Liver (tissue), 3 donors: Measurements from ENCODE around the gene IDH1.

Experiments
- FOXA2 ChIP-seq: IDR thresholded peaks from 2 replicates; pipeline ENCODE4 v1.6.1; 2016; ENCODE audit warnings: antibody characterized with exemption
- GABPA ChIP-seq, 2 donors: IDR thresholded peaks in 1 of 2; conservative IDR thresholded peaks in 1 of 2; 2 replicates each; pipeline ENCODE4 v1.6.1; 2016; ENCODE audit warnings: antibody characterized with exemption in 2 of 2, mild to moderate bottlenecking in 1 of 2, moderate library complexity in 1 of 2
- RAD21 ChIP-seq, 2 donors: IDR thresholded peaks; 2 replicates each; pipeline ENCODE4 v1.6.1; 2016; ENCODE audit warnings: antibody characterized with exemption in 2 of 2, mild to moderate bottlenecking in 2 of 2
- TAF1 ChIP-seq: conservative IDR thresholded peaks from 2 replicates; pipeline ENCODE4 v1.6.1; 2016; ENCODE audit warnings: antibody characterized with exemption, mild to moderate bottlenecking
- YY1 ChIP-seq: IDR thresholded peaks from 2 replicates; pipeline ENCODE4 v1.6.1; 2016; ENCODE audit warnings: antibody characterized with exemption, mild to moderate bottlenecking
- TF ChIP-seq, protein P1 (sequence below): fragments of 150-350 bp; IDR thresholded peaks from 2 replicates; pipeline ENCODE4 v1.5.1; 2017; ENCODE audit warnings: improper control_type of control experiment, low read depth, low read length; ENCODE audit not compliant: missing input control
- TF ChIP-seq, protein P2 (sequence below): IDR thresholded peaks from 2 replicates; pipeline ENCODE4 v1.6.1; 2016; ENCODE audit warnings: antibody characterized with exemption
- donor health status: healthy.
- donor health status: healthy.

DNA sequence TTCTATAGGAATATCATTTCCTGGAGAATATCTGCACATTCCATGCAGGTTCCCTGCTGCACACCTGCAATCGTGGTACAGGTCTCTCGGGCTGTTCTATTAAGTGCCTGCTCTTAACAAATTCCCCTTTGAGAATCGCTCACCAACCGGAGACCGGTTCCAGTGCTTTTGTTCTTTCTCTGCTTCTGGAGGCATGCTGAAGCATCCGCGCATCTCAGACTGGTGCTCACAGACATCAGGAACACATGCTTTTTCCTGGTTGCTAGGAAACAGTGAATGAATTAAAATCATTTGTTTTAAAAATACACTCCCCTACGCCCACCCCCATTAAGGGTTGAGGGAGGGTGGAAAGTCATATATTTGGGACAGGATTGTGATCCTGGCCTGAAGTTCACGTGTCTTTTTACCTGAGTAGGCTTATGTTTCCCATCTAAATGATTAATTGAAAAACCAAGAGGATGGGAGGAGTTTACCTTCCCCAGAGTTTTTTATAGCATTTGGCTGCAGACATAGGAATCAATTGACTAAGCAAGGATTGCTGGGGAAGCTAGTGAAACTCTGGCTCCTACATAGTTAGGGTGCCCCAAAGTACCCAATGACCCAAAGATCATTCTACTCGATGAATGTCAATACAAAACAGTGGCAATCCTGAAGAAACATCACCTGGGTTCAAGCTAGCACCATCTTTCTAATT is 64.9 kb downstream of the IDH1 start, which contains the start of gene C2orf80:
- TF ChIP-seq, protein P1, sequence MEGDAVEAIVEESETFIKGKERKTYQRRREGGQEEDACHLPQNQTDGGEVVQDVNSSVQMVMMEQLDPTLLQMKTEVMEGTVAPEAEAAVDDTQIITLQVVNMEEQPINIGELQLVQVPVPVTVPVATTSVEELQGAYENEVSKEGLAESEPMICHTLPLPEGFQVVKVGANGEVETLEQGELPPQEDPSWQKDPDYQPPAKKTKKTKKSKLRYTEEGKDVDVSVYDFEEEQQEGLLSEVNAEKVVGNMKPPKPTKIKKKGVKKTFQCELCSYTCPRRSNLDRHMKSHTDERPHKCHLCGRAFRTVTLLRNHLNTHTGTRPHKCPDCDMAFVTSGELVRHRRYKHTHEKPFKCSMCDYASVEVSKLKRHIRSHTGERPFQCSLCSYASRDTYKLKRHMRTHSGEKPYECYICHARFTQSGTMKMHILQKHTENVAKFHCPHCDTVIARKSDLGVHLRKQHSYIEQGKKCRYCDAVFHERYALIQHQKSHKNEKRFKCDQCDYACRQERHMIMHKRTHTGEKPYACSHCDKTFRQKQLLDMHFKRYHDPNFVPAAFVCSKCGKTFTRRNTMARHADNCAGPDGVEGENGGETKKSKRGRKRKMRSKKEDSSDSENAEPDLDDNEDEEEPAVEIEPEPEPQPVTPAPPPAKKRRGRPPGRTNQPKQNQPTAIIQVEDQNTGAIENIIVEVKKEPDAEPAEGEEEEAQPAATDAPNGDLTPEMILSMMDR = no peak
- no peak for TF ChIP-seq YY1
- no peak for TF ChIP-seq GABPA (IDR thresholded peaks at IDR 0.05 in 1 of 2, conservative IDR thresholded peaks at IDR 0.05 in 1 of 2)
- TF ChIP-seq, protein P2, sequence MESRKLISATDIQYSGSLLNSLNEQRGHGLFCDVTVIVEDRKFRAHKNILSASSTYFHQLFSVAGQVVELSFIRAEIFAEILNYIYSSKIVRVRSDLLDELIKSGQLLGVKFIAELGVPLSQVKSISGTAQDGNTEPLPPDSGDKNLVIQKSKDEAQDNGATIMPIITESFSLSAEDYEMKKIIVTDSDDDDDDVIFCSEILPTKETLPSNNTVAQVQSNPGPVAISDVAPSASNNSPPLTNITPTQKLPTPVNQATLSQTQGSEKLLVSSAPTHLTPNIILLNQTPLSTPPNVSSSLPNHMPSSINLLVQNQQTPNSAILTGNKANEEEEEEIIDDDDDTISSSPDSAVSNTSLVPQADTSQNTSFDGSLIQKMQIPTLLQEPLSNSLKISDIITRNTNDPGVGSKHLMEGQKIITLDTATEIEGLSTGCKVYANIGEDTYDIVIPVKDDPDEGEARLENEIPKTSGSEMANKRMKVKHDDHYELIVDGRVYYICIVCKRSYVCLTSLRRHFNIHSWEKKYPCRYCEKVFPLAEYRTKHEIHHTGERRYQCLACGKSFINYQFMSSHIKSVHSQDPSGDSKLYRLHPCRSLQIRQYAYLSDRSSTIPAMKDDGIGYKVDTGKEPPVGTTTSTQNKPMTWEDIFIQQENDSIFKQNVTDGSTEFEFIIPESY = no peak
- no peak for TF ChIP-seq TAF1
- no peak for TF ChIP-seq FOXA2
- no peak for TF ChIP-seq RAD21 (IDR thresholded peaks at IDR 0.05)
